Thoracic aorta (tissue), 2 donors: ENCODE data around the gene RPS19BP1. TPM values are rescaled to one million over a fixed set of nuclear protein-coding genes. Genes with fewer than 3 reads are reported as not detected.

ENCODE experiments used
- ATAC-seq: fragments of 150-250 bp; one replicate; pipeline ENCODE4 v1.8.0; 2017; ENCODE audit warnings: low read depth; ENCODE audit not compliant: insufficient number of reproducible peaks, low FRiP score
- DNase-seq: peaks from one replicate; pipeline ENCODE4 v3.0.0-alpha.2; 2020; ENCODE audit warnings: low spot score
- H3K27ac ChIP-seq, 2 donors: fragments of 200-600 bp; sonication (generic); 1 replicate in 1 of 2; 2 replicates in 1 of 2; pipeline ENCODE4 v1.5.1; 2016; ENCODE audit warnings: mild to moderate bottlenecking in 2 of 2, moderate library complexity in 2 of 2
- H3K27me3 ChIP-seq: fragments of 200-600 bp; sonication (generic); replicated peaks from 2 replicates; pipeline ENCODE4 v1.6.0; 2016; ENCODE audit warnings: mild to moderate bottlenecking; ENCODE audit not compliant: insufficient read depth
- H3K36me3 ChIP-seq: fragments of 200-600 bp; sonication (generic); one replicate; pipeline ENCODE4 v1.5.1; 2016
- H3K4me1 ChIP-seq, 2 donors: fragments of 200-600 bp; sonication (generic); 1 replicate in 1 of 2; 2 replicates in 1 of 2; pipeline versions ENCODE4 v1.5.1 to v1.6.0; 2016; ENCODE audit warnings: low read depth in 2 of 2, mild to moderate bottlenecking in 1 of 2; ENCODE audit not compliant: control insufficient read depth in 1 of 2
- H3K4me3 ChIP-seq: fragments of 200-600 bp; sonication (generic); 2 replicates; pipeline ENCODE4 v1.5.1; 2016; ENCODE audit warnings: mild to moderate bottlenecking
- H3K9me3 ChIP-seq: fragments of 200-600 bp; sonication (generic); 2 replicates; pipeline ENCODE4 v1.5.1; 2016
- total RNA-seq, 2 donors: library from RNA; depleted of rRNA; stranded (reverse); fragments of >200 nt; gene quantifications; one replicate each; pipeline versions ENCODE4 v1.1.0 to v1.2.3, GENCODE V29; 2016
- TF ChIP-seq, protein P1 (sequence below): fragments of 200-600 bp; sonication (generic); IDR thresholded peaks from one replicate; pipeline ENCODE4 v1.5.1; 2019; ENCODE audit warnings: antibody characterized with exemption

RPS19BP1 gene
- total RNA-seq, 2 donors from 2014 or later: 77.7 to 89.6 TPM

DNA sequence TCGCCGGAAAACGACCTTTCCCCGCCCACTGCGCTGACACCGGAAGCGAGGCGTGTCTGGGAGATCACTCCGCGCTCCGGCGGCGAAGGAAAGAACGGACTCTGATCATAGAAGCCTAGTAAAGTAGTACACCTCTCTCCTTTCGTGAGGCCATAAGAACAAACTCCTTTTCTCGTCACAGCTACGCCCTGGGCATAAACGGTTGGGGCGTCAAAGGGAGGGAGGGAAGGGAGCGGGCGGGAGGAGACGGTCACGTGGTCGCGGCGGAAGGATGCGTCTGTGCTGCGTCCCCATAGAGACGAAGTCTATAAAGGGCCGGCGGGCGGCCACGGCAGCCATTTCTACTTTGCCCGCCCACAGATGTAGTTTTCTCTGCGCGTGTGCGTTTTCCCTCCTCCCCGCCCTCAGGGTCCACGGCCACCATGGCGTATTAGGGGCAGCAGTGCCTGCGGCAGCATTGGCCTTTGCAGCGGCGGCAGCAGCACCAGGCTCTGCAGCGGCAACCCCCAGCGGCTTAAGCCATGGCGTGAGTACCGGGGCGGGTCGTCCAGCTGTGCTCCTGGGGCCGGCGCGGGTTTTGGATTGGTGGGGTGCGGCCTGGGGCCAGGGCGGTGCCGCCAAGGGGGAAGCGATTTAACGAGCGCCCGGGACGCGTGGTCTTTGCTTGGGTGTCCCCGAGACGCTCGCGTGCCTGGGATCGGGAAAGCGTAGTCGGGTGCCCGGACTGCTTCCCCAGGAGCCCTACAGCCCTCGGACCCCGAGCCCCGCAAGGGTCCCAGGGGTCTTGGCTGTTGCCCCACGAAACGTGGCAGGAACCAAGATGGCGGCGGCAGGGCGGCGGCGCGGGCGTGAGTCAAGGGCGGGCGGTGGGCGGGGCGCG lies 12.1 kb downstream of the RPS19BP1 start, which contains the start of gene ATF4:
ATF4 (plus strand) TSS at position 337 of the 880 bp plus-strand sequence. CDS start 884 bp downstream, outside the sequence.
- H3K27me3 ChIP-seq: no peaks in the 10 kb centered on the region
- TF ChIP-seq, protein P1, sequence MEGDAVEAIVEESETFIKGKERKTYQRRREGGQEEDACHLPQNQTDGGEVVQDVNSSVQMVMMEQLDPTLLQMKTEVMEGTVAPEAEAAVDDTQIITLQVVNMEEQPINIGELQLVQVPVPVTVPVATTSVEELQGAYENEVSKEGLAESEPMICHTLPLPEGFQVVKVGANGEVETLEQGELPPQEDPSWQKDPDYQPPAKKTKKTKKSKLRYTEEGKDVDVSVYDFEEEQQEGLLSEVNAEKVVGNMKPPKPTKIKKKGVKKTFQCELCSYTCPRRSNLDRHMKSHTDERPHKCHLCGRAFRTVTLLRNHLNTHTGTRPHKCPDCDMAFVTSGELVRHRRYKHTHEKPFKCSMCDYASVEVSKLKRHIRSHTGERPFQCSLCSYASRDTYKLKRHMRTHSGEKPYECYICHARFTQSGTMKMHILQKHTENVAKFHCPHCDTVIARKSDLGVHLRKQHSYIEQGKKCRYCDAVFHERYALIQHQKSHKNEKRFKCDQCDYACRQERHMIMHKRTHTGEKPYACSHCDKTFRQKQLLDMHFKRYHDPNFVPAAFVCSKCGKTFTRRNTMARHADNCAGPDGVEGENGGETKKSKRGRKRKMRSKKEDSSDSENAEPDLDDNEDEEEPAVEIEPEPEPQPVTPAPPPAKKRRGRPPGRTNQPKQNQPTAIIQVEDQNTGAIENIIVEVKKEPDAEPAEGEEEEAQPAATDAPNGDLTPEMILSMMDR: no peak
- DNase-seq (peak; percentile 77), ATAC-seq (peak; percentile 37)
- H3K36me3 ChIP-seq: peaks cover 34% of the 10 kb centered on the region
- peak within 1 kb of the TSS; percentile 95 for H3K4me3 ChIP-seq
- peak within 1 kb of the TSS; percentile 100 for H3K27ac ChIP-seq
- H3K4me1 ChIP-seq: peaks cover 31 to 54% of the 10 kb centered on the region in 2 donors
- H3K9me3 ChIP-seq: no peaks in the 10 kb centered on the region

DNA sequence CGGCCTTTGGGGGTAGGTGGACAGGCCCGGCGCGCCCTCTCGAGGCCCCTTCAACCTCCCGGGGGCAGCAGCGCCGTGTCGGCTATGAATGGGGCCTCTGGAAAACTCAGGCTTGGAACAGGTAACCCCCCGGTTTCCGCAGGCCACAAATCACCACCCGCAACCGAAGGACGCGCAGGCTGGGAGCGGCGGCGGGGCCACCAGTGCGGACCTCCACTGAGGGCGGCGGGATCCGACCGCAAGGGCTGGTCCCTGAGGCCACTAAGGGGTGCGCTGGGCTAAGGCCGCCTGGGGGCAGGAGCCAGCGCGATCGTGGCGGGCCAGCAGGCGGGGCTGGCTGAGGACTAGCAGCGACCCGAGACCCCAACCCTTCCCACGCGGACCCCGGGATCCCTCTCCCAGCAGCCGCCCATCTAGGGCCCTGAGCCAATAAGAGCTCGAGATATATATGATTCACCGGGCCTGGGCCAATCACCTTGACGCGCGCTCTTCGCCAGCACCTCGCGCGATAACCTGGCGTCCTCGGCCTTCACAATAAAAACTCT lies 12.8 kb downstream of the RPS19BP1 start:
- TF ChIP-seq, protein P1: peak; percentile 34
- H3K27ac ChIP-seq: peak overlapping the region; percentile 100
- H3K27me3 ChIP-seq: no peaks in the 10 kb centered on the region
- H3K4me1 ChIP-seq: peaks cover 31 to 47% of the 10 kb centered on the region in 2 donors
- no peaks in the 10 kb centered on the region for H3K9me3 ChIP-seq
- DNase-seq (peak; percentile 96), ATAC-seq (peak; percentile 83)
- peaks cover 33% of the 10 kb centered on the region for H3K36me3 ChIP-seq
- peak overlapping the region; percentile 95 for H3K4me3 ChIP-seq

DNA sequence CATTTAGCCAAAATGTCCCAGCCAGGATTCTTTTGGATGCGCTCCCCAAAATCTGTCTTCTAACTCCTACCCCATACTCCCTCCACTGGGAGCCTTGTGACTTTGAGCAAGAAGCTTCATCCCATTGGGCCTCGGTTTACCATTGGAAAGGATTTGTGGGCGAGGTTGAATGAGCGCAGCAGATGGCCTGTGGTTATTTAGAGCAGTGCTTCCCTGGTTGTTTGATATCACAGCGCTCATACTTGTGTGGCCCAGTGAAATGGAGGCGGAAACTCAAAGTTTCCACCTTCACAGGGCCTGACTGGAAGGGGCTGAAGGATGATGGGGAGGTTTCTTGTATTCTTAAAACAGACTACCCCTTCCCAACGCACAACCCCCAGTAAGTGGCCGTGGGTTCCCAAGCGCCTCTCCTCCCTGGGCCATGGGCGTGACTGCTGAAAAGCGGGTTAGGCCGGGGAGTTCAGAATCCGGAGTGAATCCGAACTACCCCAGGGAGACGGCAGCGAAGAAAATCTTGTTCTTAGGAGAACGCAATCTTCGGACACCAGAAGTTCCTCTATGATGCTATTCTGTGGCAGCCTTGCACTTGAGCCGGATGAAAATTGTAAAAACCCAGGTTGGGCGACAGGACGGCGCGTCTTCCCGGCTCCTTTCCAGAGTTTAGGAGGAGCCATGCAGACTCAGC lies 13.4 kb downstream of the RPS19BP1 start:
- H3K4me3 ChIP-seq: peak overlapping the region; percentile 95
- peaks cover 26 to 41% of the 10 kb centered on the region in 2 donors for H3K4me1 ChIP-seq
- H3K36me3 ChIP-seq: peaks cover 29% of the 10 kb centered on the region
- peak overlapping the region; percentile 100 for H3K27ac ChIP-seq
- DNase-seq: no peak
- no peaks in the 10 kb centered on the region for H3K9me3 ChIP-seq
- no peak for ATAC-seq
- TF ChIP-seq, protein P1: no peak
- no peaks in the 10 kb centered on the region for H3K27me3 ChIP-seq

DNA sequence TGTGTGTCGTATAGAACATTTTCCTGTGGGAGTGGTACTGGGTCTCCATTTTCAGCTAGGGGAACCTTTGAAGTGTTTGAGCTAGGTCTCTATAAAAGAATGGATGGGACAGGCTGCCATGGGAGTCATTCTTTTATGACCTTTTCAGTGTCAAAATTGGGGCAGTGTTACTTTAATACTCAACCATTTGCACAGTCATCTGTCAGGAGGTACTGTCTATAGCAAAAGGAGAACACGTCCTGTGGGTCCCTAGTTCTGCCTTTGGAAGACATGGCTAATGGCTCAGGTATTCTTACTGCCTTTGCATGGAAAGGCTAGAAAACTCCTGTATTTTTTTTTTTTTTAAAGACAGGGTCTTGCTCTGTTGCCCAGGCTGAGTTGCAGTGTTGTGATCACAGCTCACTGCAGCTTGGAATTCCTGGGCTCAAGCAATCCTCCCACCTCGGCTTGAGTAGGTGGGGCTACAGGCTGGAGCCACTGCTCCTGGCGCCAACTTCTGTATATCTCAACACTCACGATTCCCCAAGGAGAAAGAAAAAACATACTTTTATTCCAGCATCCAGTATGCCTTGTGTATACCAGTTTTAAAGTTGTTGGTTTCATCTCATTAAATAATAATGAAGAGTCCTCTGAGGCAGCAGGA lies 14.3 kb downstream of the RPS19BP1 start:
- TF ChIP-seq, protein P1: no peak
- peak overlapping the region; percentile 100 for H3K27ac ChIP-seq
- no peak overlapping the region for H3K4me3 ChIP-seq
- peaks cover 22 to 32% of the 10 kb centered on the region in 2 donors for H3K4me1 ChIP-seq
- DNase-seq (no peak), ATAC-seq (no peak)
- H3K9me3 ChIP-seq: no peaks in the 10 kb centered on the region
- H3K27me3 ChIP-seq: no peaks in the 10 kb centered on the region
- peaks cover 32% of the 10 kb centered on the region for H3K36me3 ChIP-seq
